ENCODE measurements around the gene GP5.

Gene GP5

DNA sequence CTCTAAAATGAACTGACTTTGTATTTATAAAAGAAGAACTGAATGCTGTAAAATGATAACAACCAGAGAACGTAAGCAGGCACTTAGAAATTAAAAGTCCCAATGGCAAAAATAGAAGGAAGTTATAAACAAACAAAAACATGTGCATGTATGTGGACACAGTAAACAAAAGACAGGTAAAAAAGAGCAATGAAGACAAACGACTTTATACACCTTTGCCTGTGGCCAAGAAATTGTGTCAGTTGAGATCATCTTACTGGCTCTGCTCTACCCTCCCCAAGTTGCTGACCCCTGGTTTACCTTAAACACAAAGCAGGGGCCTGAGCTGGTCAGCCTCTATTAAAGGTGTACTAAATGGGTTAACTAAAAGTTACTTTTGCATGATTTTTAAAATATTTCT, 41.7 kb upstream of the GP5 start:
- in situ Hi-C loops (cut with MboI; ENCODE audit: low sequenced_read_pairs, unreplicated experiment): no loop called here
- no peak for DNase-seq (ENCODE audit: low spot score)

DNA sequence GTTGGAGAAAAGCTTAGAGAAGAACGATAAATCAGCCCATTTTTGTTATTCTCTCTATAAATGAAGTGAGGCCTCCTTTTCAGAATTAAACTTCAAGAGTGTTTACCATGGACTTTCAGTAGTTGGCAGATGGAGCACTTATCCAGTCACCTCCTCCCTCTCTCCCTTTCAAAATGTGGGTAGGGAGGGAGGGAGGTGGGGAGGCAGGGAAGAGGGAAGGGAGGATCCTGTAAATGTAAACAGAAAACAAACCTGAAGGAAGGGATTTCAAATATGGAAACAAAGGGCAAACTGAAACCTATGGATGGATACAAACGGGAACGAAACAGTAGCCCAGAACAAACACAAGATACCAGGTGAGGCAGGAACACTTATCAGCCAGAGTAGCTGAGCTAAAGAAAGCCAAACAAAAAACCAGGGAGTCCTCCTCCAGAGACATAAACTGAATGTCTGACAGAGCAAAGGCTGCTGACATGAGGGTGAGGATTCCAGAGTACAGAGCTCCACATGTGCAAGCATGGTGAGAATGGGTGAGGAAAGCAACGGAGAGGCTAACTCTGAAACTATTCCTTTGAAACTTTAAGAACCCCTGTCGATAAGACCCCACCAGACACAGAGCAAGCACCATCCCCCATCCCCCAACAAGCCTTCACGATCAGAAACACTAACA, 41.0 kb upstream of the GP5 start:
- TF ChIP-seq, protein P1, sequence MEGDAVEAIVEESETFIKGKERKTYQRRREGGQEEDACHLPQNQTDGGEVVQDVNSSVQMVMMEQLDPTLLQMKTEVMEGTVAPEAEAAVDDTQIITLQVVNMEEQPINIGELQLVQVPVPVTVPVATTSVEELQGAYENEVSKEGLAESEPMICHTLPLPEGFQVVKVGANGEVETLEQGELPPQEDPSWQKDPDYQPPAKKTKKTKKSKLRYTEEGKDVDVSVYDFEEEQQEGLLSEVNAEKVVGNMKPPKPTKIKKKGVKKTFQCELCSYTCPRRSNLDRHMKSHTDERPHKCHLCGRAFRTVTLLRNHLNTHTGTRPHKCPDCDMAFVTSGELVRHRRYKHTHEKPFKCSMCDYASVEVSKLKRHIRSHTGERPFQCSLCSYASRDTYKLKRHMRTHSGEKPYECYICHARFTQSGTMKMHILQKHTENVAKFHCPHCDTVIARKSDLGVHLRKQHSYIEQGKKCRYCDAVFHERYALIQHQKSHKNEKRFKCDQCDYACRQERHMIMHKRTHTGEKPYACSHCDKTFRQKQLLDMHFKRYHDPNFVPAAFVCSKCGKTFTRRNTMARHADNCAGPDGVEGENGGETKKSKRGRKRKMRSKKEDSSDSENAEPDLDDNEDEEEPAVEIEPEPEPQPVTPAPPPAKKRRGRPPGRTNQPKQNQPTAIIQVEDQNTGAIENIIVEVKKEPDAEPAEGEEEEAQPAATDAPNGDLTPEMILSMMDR (IDR thresholded peaks at IDR 0.05; ENCODE audit: borderline replicate concordance, control extremely low read depth, extremely low read depth, insufficient read depth, missing control alignments): no peak
- in situ Hi-C loops (cut with MboI; ENCODE audit: low sequenced_read_pairs, unreplicated experiment): no loop called here
- no peak for DNase-seq (ENCODE audit: low spot score)

More for the DNA sequence above, 41.7 kb upstream of the GP5 start:
- TF ChIP-seq, protein P1 (IDR thresholded peaks at IDR 0.05; ENCODE audit: borderline replicate concordance, control extremely low read depth, extremely low read depth, insufficient read depth, missing control alignments): no peak

DNA sequence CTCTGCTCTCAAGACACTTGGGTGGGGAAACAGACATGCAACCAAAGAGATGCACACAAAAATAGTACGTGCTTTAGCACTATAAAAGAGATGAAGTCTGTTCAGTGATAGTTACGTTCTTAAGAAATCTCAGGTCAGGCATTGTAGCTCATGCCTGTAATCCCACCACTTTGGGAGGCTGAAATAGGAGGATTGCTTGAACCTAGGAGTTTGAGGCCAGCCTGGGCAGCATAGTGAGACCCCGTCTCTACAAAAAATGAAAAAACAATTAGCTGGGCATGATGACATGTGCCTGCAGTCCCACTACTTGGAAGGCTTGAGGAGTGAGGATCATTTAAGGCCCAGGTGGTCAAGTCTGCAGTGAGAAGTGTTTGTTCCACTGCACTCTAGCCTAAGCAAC, 35.4 kb upstream of the GP5 start:
- in situ Hi-C loops (cut with MboI; ENCODE audit: low sequenced_read_pairs, unreplicated experiment): no loop called here
- TF ChIP-seq, protein P1 (IDR thresholded peaks at IDR 0.05; ENCODE audit: borderline replicate concordance, control extremely low read depth, extremely low read depth, insufficient read depth, missing control alignments): no peak
- no peak for DNase-seq (ENCODE audit: low spot score)

DNA sequence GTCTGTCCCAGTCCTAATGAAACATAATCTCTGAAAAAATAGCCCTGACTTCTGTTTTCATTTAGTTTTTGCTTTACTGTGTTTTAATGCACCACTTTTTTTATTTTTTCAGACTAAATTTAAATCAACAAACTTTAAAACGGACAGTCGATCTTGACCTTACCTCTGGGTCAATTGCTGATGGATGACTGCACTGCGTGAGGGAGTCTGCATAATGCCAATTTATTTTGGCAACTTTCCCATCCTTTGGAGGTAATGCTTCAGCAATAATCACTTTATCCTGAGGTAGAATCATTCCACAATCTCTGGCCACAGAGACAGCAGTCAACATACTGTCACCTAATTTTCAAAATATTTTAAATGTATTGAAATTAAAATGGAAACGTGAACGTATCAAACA, 32.5 kb upstream of the GP5 start:
- DNase-seq (ENCODE audit: low spot score): no peak
- in situ Hi-C loops (cut with MboI; ENCODE audit: low sequenced_read_pairs, unreplicated experiment): no loop called here
- TF ChIP-seq, protein P1 (IDR thresholded peaks at IDR 0.05; ENCODE audit: borderline replicate concordance, control extremely low read depth, extremely low read depth, insufficient read depth, missing control alignments): no peak

DNA sequence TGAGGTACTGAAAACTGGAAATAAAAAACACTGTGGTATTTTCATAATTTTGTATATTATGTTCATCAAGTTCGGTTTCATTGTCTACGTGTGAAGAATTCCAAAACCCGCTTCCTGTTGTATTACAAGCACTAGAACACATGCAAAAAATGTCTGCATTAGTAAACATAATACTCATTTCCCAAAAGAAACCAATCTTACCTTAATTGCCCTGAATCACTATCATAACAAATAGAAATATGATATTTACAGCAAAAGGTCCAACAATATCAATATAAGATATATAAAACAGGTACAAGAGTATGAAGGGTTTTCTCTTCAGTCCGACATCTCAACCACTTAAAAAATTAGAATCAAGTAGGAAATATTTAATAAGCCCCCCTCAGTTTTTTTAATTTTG, 26.3 kb upstream of the GP5 start:
- in situ Hi-C loops (cut with MboI; ENCODE audit: low sequenced_read_pairs, unreplicated experiment): no loop called here
- TF ChIP-seq, protein P1 (IDR thresholded peaks at IDR 0.05; ENCODE audit: borderline replicate concordance, control extremely low read depth, extremely low read depth, insufficient read depth, missing control alignments): no peak
- no peak for DNase-seq (ENCODE audit: low spot score)

DNA sequence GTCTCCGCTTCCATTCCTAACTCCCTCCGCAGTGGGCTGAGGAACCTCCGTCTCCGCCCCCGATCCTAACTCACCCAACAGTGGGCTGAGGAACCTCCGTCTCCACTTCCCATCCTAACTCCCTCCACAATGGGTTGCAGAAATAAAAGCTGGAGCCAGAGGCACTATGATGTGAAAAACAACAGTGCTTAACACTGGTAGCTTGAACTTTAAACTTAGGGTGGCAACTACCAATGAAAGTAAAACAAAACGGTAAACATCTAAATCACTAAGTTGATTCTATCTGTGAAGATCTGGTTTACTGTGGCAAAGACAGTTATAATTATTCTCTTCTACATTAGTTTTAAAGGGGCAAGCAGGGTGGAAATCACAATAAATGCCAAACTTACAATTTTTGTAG, 25.9 kb upstream of the GP5 start:
- in situ Hi-C loops (cut with MboI; ENCODE audit: low sequenced_read_pairs, unreplicated experiment): no loop called here

More for the DNA sequence above, 25.9 kb upstream of the GP5 start:
- TF ChIP-seq, protein P1 (IDR thresholded peaks at IDR 0.05; ENCODE audit: borderline replicate concordance, control extremely low read depth, extremely low read depth, insufficient read depth, missing control alignments): no peak
- no peak for DNase-seq (ENCODE audit: low spot score)

Data from GM13976 (cell line).